GM21423 (cell line): ENCODE data around the gene MCM3AP.
"Not testable (repeated sequence)": the region's sequence is repeated elsewhere in the genome, so short reads cannot be mapped to it uniquely, and the experiment has no call there.

Source experiments
- ATAC-seq: cut with Tn5 transposase; IDR thresholded peaks from one replicate; pipeline ENCODE4 v1.9.1; 2021; ENCODE audit warnings: mild to moderate bottlenecking, moderate library complexity; ENCODE audit not compliant: unreplicated experiment

The MCM3AP gene

DNA sequence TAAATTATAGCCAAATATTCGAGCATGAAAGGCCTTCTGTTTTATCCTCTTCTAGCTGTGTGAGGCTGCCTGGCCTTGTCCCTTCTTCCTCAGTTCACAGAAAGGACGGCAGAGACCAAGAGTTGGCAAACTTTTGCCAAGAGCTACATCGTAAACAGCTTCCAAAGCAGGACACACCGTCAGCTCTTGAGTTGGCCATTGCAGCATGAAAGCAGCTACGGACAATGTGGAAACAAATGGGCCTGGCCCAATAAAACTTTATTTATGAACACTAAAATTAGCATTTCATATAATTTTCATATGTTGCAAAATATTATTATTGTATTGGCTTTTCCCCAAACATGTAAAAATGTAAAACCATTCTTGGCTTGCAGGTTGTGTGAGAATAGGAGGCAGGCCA, 27.5 kb upstream of the MCM3AP start:
- ATAC-seq = no peak

DNA sequence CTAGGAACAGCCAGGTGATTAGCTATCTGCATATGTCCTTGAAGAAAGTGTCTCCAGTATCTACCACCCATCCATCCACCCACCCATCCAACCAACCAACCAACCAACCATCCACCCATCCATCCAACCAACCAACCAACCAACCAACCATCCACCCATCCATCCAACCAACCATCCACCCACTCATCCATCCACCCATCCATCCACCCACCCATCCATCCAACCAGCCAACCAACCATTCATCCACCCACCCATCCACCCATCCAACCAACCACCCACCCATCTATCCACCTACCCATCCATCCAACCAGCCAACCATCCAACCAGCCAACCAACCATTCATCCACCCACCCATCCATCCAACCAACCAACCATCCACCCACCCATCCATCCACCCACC, 26.2 kb upstream of the MCM3AP start:
- ATAC-seq = no peak

DNA sequence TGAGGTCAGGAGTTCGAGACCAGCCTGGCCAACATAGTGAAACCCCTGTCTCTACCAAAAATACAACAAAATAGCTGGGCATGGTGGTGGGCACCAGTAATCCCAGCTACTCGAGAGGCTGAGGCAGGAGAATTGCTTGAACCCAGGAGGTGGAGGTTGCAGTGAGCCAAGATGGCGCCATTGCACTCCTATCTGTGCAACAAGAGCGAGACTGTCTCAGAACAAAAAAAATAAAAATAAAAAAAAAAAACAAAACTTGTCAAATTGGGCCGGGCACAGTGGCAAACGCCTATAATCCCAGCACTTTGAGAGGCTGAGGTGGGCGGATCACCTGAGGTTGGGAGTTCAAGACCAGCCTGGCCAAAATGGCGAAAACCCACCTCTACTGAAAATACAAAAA, 24.8 kb upstream of the MCM3AP start:
- not testable (repeated sequence) for ATAC-seq

DNA sequence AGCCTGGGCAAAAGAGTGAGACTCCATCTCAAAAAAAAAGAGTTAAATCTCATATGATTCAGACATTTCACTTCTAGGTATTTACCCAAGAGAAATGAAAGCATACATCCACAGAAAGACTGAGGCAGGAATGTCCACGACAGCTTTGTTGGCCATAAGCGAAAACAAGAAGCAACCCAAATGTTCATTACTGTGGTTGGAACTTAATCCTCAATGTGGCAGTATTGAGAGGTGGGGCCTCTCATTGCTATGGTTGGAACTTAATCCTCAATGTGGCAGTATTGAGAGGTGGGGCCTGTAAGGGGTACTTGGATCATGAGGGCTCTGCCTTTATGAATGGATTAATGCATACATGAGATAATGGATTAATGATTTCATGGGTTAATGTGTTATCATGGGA, 23.0 kb upstream of the MCM3AP start:
- no peak for ATAC-seq

DNA sequence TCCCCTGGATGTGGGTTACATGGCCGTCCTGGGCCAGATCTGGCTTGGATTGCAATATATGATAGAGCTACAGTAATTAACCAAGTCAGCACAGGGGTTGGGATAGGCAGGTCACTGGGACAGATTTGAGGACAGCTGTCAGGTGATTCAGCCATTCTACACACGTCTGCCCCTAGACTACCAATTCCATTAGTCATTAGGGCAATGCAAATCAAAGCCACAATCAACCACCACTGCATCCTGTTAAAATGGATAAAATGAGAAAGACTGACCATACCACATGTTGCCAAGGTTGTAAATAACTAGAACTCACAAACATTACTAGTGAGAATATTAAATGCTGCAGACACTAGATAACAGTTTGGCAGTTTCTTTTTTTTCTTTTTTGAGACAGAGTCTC, 22.2 kb upstream of the MCM3AP start:
- ATAC-seq = peak; percentile 37

DNA sequence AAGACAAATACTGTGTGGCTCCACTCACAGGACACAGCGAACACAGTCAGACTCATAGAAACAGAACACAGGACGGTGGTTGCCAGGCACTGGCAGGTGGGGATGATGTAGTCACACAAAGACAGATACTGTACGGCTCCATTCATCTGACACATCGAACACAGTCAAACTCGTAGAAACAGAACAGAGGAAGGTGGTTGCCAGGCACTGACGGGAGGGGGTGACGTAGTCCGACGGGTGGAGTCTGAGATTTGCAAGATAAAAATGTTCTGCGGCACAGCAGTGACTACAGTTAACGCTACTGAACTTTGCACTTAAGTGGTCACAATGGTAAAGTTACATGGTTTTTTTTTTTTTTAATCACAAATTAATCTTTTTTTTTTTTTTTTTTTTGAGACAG, 19.5 kb upstream of the MCM3AP start:
- ATAC-seq = no peak

DNA sequence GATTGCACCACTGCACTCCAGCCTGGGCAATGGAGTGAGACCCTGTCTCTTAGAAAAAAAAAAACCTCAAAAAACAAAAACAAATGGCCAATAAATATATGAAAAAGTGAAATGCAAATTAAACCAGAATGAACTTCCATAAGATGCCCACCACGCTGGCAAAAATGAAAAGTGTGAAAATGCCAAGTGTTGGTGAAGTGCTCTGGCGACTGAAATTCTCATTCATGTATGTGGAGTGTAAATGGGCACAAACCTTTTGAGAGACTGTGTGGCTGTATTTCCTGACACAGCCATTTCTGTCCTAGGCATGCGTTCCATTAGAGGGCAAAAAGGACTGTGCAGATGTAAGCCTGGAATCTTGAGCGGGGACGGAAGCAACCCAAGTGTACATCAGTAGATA, 19.0 kb upstream of the MCM3AP start:
- ATAC-seq = no peak

DNA sequence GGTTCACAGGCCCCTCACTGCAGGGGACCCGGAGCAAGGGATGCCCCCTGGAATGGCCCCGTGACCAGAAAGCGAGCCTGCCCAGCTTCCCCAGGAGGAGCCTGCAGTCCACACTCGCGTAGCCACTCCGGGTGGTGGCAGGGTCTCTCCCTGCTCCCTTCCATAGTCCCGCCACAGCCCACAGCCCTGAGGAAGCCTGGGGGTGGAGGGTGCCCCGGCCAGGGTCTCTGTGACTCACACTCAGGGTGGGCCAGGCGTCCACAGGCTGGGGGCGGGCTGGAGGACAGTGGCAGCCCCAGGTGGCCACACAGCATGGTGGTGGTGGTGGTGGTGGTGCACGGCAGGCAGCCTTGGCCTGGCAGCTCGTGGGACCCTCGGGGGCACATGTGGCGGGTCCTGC, 16.3 kb upstream of the MCM3AP start:
- no peak for ATAC-seq

DNA sequence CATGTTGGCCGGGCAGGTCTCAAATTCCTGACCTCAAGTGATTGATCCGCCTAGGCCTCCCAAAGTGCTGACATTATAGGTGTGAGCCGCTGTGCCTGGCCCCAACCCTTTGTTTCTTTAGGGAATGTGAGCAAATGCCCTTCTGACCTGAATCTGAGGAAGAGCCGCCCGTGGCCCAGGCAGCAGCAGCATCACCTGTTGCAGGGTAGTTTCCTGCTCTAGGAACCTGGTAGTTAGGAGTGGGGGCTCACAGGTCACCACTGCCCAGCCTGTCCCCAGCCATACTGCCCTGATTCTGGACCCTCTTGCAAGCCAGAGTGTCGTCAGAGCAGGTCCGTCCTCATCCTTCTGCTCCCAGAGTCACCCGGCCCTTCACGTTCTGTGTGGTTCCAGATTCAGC, 13.8 kb upstream of the MCM3AP start:
- no peak for ATAC-seq

DNA sequence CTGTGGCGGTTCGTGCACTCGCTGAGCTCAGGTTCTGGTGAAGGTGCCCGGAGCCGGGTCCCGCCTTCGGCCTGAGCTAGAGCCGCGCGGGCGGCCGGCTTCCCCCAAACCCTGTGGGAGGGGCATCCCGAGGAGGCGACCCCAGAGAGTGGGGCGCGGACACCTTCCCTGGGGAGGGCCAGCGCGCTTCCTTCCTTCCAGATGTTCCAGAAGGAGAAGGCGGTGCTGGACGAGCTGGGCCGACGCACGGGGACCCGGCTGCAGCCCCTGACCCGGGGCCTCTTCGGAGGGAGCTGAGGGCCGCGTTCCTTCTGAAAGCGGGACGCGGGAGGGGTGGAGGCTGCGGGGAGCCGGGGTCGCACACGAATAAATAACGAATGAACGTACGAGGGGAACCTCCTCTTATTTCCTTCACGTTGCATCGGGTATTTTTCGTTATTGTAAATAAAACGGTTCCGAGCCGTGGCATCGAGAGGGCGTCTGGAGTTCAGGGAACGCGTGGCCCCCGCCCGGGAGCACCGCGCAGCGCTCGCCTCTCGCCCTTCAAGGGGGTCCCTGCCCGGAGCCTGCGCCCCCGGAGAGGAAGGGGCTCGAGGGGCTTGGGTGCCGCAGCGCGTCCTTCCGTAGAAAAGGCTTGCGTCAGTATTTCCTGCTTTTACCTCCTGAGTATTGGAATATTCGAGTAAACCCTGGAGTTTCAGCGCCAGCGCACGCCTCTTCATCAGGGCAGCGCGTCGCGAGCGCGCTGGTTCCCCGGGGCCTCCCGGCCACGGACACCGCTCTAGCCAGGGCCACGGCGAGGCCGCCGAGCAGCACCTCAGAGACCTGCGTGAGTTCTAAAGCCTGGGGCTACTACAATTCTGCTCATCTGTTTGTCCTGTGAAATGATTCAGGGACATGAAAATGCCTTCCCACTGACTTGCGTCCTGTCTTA, 12.2 kb upstream of the MCM3AP start:
- ATAC-seq = no peak

DNA sequence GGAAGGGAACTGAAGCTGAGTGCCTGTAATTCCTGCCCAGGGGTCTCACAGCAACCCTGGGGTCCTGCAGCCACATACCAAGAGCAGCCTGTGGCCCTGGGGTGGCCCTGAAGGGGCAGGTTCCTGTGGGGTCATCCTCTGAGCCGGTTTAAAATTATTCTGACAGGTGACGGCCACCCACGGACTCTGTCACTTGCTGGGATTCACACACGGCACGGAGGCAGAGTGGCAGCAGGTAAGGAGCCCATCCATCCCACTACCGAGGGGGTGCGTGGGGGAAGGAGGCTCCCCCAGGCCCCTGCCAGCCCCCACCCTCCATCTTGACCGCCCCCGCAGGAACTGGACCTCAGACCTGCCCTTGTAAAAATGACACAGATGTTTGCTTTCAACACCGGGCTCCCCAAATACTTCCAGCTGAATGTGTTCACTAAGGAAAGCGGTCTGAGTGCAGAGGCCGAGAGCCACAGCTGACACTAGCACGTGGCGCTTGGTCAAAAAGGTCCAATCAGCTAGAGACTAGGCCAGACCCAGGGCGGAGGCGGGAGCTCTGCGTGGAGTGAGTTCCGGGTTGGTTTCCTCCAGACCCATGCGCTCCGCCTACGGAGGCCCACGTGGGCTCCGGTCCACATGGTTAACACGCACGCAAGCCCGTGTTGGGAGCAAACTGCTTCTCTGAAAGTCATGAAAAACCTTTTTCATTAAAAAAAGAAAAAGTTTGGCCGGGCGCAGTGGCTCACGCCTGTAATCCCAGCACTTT, 10.8 kb upstream of the MCM3AP start:
- ATAC-seq = no peak

DNA sequence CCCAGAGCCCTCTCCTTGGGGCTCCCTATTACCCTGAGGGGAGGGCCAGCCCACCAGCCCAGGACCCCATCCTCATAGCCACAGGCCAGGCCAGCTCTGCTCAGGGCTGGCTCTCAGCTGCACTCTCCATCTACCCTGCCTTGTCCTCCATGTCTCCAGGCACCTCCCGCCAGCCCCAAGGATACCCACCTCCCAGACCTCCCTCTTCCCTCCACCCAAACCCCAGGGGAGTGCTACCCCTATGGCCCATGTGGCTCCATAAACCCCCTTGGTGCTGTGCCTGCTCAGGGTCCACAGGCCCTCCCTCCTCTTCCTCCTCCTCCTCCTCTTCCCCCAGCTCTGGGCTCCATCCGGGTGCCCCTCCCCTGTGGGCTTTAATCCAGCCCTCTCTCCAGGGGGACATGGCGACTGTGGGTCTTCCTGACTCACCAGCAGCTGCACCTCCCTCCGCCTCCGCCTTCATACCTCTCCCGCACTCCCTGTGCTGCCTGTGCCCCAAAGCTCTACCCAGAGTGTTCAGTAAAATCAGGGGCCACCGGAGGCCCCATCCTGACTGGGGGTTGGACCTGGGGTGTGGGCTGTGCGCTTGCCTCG, 9.9 kb upstream of the MCM3AP start:
- ATAC-seq = no peak

DNA sequence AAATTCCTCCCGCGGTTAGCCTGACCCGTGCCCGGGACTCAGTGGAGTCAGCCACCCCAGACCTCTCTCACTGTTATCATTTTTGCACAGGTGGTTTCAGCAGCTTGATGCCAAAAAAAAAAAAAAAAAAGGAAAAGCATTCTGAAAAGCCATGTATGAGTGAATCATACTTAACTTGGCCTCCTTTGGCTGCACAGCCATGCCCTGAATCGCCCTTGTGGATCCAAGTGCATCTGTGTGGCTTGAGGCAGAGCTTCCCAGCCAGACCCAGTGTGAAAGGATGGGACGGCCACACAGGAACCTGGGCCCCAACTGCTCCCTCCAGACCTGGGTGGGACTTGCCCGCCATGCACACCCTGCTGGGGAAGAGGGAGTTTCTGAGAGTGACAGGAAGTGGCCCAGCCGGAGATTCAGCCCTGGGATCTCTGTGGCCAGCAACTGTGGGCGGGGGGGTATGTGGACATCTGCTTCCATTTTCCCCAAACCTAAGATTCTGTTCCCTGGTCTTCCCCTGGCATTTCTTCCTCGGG, 9.3 kb upstream of the MCM3AP start:
- no peak for ATAC-seq

DNA sequence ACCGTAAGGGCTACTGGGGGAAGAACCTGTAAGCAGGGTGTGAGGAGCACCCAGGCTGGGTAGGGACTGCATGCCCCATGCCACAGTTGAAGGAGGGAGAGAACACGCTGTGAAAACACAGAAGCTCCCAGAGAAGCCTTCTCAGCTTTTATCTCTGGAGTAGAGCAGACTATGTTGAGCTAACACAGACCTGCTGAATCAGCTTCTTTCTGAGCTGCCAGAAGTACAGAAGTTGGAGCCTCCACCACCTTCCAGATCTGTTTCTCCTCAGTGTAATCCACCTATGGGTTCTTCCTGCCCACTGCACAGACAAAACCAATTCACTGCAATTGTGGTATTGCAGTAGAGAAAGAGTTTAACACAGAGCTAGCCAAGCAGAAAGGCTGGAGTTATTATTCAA, 6.2 kb upstream of the MCM3AP start:
- ATAC-seq = no peak

DNA sequence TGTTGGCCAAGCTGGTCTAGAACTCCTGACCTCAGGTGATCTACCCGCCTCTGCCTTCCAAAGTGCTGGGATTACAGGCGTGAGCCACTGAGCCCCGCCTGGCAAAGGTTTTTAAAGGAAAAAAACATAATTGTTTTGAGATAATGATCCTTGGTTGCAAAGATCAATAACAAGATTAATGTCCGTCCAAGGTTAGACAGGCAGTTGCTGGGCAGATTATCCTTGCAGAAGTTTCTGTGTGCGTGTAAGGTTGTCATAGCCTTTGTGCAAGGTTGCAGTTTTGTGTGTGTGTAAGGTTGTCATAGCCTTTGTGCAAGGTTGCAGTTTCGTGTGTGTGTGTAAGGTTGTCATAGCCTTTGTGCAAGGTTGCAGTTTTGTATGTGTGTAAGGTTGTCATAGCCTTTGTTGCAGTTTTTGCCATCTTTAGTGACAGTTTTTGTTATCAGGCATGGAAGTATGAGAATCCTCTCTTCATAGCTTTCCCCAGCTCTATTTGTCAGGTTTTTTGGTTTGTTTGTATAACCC, 4.3 kb upstream of the MCM3AP start:
- ATAC-seq = no peak

DNA sequence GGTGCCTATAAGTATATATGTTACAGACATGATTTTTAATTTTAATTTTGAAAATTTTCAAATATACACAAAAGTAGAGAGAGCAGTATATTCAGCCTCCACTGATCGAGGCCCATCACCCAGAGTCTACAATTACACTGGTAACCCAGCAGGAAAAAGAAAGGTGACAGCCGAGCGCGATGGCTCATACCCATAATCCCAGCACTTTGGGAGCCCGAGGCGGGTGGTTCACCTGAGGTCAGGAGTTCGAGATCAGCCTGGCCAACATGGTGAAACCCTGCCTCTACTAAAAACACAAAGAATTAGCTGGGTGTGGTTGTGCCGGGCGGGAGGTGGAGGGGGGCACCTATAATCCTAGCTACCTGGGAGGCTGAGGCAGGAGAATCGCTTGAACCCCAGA, 2.1 kb upstream of the MCM3AP start:
- no peak for ATAC-seq

DNA sequence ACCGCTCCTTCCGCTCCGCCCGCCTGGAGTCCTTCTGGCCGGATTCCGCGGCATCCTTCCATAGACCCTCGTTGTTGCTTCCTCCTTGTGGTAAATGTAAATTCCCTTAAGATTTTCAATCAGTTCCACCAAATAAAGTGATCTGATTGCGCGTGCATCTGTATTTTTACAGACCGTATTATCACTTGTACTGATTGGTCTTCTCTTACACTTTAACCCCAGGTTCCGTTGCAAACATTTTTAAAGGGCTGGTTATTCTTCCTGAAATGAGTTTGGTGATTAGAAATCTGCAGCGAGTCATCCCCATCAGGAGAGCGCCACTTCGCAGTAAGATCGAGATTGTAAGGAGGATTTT, 1.2 kb upstream of the MCM3AP start:
- ATAC-seq = no peak

DNA sequence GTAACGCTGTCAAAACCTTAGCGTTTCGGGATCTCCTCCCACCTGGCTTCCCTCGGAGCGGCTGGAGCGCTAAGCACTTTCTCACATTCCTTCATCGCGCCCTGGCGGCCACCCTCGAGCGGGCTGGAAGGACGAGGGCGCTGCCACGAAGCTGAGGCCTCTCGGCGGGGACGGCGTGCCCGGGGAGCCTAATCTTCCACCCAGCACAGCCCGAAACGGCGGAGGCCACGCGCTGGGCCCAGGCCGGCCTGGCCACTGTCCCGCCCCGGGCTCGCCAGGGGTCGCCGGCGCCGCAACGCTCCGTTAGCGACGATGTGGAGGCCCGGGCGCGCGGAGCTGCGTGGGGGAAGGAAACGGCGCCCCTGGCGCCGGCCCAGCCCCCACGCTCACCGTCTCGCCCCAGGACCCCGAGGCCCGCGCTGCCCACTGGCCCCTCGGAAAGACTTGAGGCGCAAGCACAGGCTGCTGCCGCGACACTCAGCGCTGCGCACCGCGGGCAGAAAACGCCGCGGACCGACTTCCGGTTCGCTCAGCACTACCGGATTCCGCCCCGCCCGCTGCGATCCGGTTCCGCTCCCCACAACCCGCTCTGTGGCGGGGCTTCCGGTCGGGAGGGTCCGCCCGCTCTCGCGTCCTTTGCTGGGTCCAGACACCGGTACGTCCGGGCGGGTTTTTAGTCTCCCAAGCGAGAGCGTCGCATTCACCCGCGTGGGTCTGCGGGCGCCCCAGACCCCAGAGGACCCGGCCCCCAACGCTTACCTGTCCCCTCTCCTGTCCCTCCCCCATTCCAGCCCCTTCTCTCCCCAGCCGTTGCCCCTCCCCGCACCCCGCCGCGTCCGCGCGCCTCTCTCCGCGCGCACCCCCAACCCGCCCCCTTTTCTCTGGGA, 593 bp upstream of the MCM3AP start, which contains the start of gene YBEY:
Gene YBEY (plus strand): TSS at position 582 of the 887 bp plus-strand sequence. CDS start 572 bp downstream, outside the sequence.
- ATAC-seq = peak; percentile 86

DNA sequence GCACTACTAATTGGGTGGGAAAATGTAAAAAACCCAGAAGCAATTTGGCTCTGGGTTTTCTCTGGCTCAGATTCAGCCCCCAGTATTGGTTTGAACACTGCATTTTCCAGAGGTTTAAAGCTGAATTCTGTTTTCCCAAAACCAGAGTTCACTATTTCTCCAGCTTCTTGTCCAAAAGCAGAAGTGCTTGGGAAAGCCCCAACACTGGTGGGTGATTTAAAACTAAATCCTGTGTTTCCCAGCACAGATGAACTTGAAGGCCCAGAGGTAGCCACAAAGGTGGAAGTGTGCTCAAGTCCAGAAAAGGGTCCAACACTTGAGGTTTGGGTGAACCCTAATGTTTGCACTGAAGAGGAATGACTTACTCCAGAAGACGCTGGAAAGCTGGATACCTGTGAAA, 678 bp downstream of the MCM3AP start:
- ATAC-seq = no peak

DNA sequence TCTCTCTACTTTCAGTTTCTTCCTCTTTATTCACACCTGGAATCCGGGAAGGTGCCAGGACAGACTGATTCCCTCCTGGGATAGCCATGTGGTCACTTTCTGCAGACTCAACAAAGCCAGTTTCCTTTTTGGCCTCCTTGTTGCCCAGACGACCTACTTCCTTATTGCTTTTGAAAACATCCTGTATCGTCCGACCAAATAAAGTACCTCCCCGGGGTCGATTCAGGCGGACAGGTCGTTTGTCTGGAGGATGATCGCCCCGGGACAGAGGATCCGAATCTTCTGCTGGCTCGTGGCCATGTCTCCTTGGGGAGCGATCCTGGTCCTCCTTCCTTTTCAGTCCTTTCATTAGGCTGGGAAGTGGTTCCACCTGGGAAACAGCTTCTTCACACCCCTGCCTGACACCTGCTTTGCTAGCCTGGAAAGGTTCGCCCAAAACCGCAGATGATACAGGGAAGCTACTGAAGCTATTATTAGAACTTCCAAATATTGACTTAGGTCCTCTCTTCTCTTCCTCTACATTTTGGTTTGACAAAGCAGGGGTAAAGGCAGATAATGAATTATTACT, 1.2 kb downstream of the MCM3AP start:
- no peak for ATAC-seq
